ENCODE results near the gene FAF1. TPM values are rescaled to one million over a fixed set of nuclear protein-coding genes. Genes with fewer than 3 reads are reported as not detected.

The FAF1 gene
- total RNA-seq, 1 experiment from 2014 or later, result 78.7 TPM

DNA sequence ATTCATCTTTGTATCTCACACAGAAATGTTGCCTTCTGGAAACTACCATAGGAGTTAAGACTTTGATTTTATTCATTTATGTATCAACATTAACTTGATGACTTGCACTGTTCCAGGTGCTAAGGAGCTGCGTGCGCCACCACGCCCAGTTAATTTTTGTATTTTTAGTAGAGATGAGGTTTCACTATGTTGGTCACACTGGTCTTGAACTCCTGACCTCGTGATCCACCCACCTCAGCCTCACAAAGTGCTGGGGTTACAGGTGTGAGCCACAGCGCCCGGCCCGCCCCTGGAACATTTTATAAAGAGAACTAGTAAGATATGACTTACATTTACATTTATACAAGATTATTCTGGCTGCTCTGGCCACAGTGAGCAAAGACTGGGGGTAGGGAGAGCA, 252.2 kb downstream of the FAF1 start:
- ChIA-PET CTCF (no interaction called here), POLR2A (no interaction called here)
- Histone ChIP-seq H3K36me3 (ENCODE audit: control insufficient read depth, insufficient read depth, low read length) (no peaks in the 10 kb centered on the region), H3K4me3 (ENCODE audit: low read depth, low read length) (no peak overlapping the region), H3K27me3 (replicated peaks; ENCODE audit: control insufficient read depth, insufficient read depth, low read length) (no peaks in the 10 kb centered on the region), H3K4me1 (no peaks in the 10 kb centered on the region), H3K9me3 (no peaks in the 10 kb centered on the region)
- Mint-ChIP-seq H3K4me3 (ENCODE audit: unreplicated experiment) (no peak overlapping the region), H3K27me3 (ENCODE audit: insufficient read depth, unreplicated experiment) (no peaks in the 10 kb centered on the region), H3K36me3 (ENCODE audit: insufficient read depth, unreplicated experiment) (no peaks in the 10 kb centered on the region), H3K27ac (ENCODE audit: unreplicated experiment) (no peak overlapping the region), H3K4me1 (ENCODE audit: low read depth, unreplicated experiment) (no peaks in the 10 kb centered on the region), H3K9me3 (ENCODE audit: unreplicated experiment) (no peaks in the 10 kb centered on the region)
- no TSS peak for BruUV-seq (replicated peaks)
- TF ChIP-seq, protein P1, sequence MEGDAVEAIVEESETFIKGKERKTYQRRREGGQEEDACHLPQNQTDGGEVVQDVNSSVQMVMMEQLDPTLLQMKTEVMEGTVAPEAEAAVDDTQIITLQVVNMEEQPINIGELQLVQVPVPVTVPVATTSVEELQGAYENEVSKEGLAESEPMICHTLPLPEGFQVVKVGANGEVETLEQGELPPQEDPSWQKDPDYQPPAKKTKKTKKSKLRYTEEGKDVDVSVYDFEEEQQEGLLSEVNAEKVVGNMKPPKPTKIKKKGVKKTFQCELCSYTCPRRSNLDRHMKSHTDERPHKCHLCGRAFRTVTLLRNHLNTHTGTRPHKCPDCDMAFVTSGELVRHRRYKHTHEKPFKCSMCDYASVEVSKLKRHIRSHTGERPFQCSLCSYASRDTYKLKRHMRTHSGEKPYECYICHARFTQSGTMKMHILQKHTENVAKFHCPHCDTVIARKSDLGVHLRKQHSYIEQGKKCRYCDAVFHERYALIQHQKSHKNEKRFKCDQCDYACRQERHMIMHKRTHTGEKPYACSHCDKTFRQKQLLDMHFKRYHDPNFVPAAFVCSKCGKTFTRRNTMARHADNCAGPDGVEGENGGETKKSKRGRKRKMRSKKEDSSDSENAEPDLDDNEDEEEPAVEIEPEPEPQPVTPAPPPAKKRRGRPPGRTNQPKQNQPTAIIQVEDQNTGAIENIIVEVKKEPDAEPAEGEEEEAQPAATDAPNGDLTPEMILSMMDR (IDR thresholded peaks at IDR 0.05; ENCODE audit: insufficient read depth in 1 of 2, low read depth in 1 of 2, low read length in 1 of 2, severe bottlenecking in 1 of 2, unreplicated experiment in 1 of 2), result no peak
- no peak for DNase-seq
- intact Hi-C loops (cut with micrococcal nuclease; ENCODE audit: unreplicated experiment), result no loop called here

DNA sequence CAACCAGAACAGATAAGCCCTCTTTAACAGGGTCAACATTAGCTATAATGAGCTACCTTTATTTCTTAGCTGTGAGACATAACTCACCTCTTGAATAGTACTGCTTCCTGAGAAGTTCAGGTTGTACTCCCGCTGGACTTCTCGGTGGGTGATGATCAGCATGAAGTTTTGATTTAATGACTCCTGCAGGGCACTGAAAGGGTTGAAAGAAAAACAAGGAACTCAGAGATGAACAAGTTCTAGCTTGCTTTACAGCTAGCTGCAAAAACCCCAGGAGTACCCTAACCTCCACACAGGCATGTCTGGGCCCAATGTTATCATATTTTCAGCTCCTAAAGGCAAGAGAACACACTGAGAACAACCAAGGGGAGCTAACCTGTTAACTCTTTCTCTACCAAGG, 254.4 kb downstream of the FAF1 start:
- Mint-ChIP-seq H3K9me3 (ENCODE audit: unreplicated experiment) (no peaks in the 10 kb centered on the region), H3K27me3 (ENCODE audit: insufficient read depth, unreplicated experiment) (no peaks in the 10 kb centered on the region), H3K4me1 (ENCODE audit: low read depth, unreplicated experiment) (no peaks in the 10 kb centered on the region), H3K27ac (ENCODE audit: unreplicated experiment) (no peak overlapping the region), H3K36me3 (ENCODE audit: insufficient read depth, unreplicated experiment) (peaks cover 9% of the 10 kb centered on the region), H3K4me3 (ENCODE audit: unreplicated experiment) (no peak overlapping the region)
- ChIA-PET POLR2A (no interaction called here), CTCF (interaction anchor here (1.6 kb wide), 1 partner anchor 86 kb away, joined by 6 read pairs; no protein-coding TSS in a partner anchor)
- no peak overlapping the region for H3K4me3 ChIP-seq (ENCODE audit: low read depth, low read length)
- H3K36me3 ChIP-seq (ENCODE audit: control insufficient read depth, insufficient read depth, low read length), result no peaks in the 10 kb centered on the region
- TF ChIP-seq, protein P1 (IDR thresholded peaks at IDR 0.05; ENCODE audit: insufficient read depth in 1 of 2, low read depth in 1 of 2, low read length in 1 of 2, severe bottlenecking in 1 of 2, unreplicated experiment in 1 of 2), result no peak
- no peaks in the 10 kb centered on the region for H3K9me3 ChIP-seq
- intact Hi-C loops (cut with micrococcal nuclease; ENCODE audit: unreplicated experiment), result no loop called here
- no peak for DNase-seq
- H3K27me3 ChIP-seq (replicated peaks; ENCODE audit: control insufficient read depth, insufficient read depth, low read length), result no peaks in the 10 kb centered on the region
- no peaks in the 10 kb centered on the region for H3K4me1 ChIP-seq
- no TSS peak for BruUV-seq (replicated peaks)

DNA sequence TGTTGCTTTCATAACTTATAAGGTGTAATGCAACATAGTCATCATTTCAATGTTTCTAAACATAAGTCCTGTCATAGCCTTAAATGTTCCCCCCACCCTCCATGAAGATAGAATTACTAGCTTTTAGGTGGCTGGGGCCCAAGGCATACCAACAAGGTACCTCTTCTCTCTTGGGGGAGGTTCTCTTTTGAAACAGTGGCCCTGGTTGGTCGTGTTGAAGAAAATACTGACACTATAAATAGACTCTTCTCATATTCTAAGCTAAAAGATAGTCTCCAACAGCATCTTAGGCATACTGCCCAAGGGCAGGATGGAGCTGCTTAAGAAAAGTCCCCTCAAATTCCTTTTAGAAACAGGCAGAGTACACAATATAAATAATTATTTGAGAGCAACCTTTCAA, 255.0 kb downstream of the FAF1 start:
- CTCF ChIA-PET, result interaction anchor here (1.3 to 1.6 kb wide), 2 partner anchors 9 to 85 kb away, joined by 4 to 6 read pairs; no protein-coding TSS in a partner anchor
- no peaks in the 10 kb centered on the region for H3K4me1 ChIP-seq
- POLR2A ChIA-PET, result no interaction called here
- Mint-ChIP-seq H3K27ac (ENCODE audit: unreplicated experiment) (no peak overlapping the region), H3K27me3 (ENCODE audit: insufficient read depth, unreplicated experiment) (no peaks in the 10 kb centered on the region), H3K4me1 (ENCODE audit: low read depth, unreplicated experiment) (no peaks in the 10 kb centered on the region), H3K36me3 (ENCODE audit: insufficient read depth, unreplicated experiment) (peaks cover 9% of the 10 kb centered on the region), H3K4me3 (ENCODE audit: unreplicated experiment) (no peak overlapping the region), H3K9me3 (ENCODE audit: unreplicated experiment) (no peaks in the 10 kb centered on the region)
- H3K4me3 ChIP-seq (ENCODE audit: low read depth, low read length), result no peak overlapping the region
- intact Hi-C loops (cut with micrococcal nuclease; ENCODE audit: unreplicated experiment), result no loop called here
- H3K36me3 ChIP-seq (ENCODE audit: control insufficient read depth, insufficient read depth, low read length), result no peaks in the 10 kb centered on the region
- H3K9me3 ChIP-seq, result no peaks in the 10 kb centered on the region
- no peak for DNase-seq
- H3K27me3 ChIP-seq (replicated peaks; ENCODE audit: control insufficient read depth, insufficient read depth, low read length), result no peaks in the 10 kb centered on the region
- TF ChIP-seq, protein P1 (IDR thresholded peaks at IDR 0.05; ENCODE audit: insufficient read depth in 1 of 2, low read depth in 1 of 2, low read length in 1 of 2, severe bottlenecking in 1 of 2, unreplicated experiment in 1 of 2), result no peak
- BruUV-seq (replicated peaks), result no TSS peak
